ENCODE results near the gene CDO1.

- no peak for TF ChIP-seq HDAC6 (IDR thresholded peaks at IDR 0.05; ENCODE audit: low read depth, low read length)
- TF ChIP-seq MTA3 (IDR thresholded peaks at IDR 0.05; ENCODE audit: borderline replicate concordance): no peak
- no peak for TF ChIP-seq ZNF318 (IDR thresholded peaks at IDR 0.05; ENCODE audit: borderline replicate concordance in 1 of 2, low read depth in 1 of 2)
- no peak for TF ChIP-seq CTCF (IDR thresholded peaks at IDR 0.05 in 2 of 3, conservative IDR thresholded peaks at IDR 0.05 in 1 of 3; ENCODE audit: insufficient read depth in 2 of 3, low read depth in 1 of 3, low read length in 3 of 3)
These were observed 38.0 kb downstream of the CDO1 start for GRCh38 chr5:115778417-115778816.
